K562 (cell line): ENCODE measurements around the gene KCNN3. TPM values are rescaled to one million over a fixed set of nuclear protein-coding genes. Genes with fewer than 3 reads are reported as not detected.

Experiments used
- ATAC-seq: fragments of 200-7000 bp; cut with Tn5 transposase; 3 replicates; pipeline ENCODE4 v1.9.1; 2020; ENCODE audit warnings: moderate library complexity
- BruUV-seq: library from RNA; stranded (reverse); fragments of 400-500 nt; replicated peaks from 2 replicates; lab custom pipeline; 2021; lab: Mats Ljungman, UMichigan
- CTCF ChIA-PET: fragments of 300-600 bp; formaldehyde crosslinking; extraction: SDS; loops from one replicate; lab custom pipeline; 2021; ENCODE audit warnings: low intra/inter-chr PET ratio; lab: Yijun Ruan, JAX
- POLR2A ChIA-PET: fragments of 300-600, 350-650 bp; sonication (Branson Sonifier 250); formaldehyde crosslinking; extraction: SDS; loops from one replicate; lab custom pipeline; 2021; ENCODE audit warnings: antibody characterized with exemption, inconsistent platforms; lab: Yijun Ruan, JAX
- DNase-seq, 4 experiments: peaks; one replicate each; pipeline versions ENCODE4 v3.0.0 to v3.0.0-alpha.2; 2011 to 2018; ENCODE audit warnings: low spot score in 3 of 4, mixed read lengths in 3 of 4; ENCODE audit errors: extremely low read depth in 1 of 4
- FAIRE-seq: peaks from 2 replicates; lab custom pipeline; 2011; peaks lifted over from hg19 to GRCh38; lab: Jason Lieb, UNC
- H2AFZ ChIP-seq: 2 replicates; pipeline ENCODE4 v1.6.0; 2011; ENCODE audit warnings: low read depth, low read length, control low read depth, inconsistent platforms
- H3K27ac ChIP-seq: fragments of 200-600 bp; 3 replicates; pipeline ENCODE4 v1.8.0; 2011; ENCODE audit warnings: low read depth, mild to moderate bottlenecking, control low read depth, inconsistent platforms, low read length, moderate library complexity, mixed read lengths; ENCODE audit errors: extremely low read depth
- H3K27me3 ChIP-seq, 2 experiments: fragments of 300-600 bp in 1 of 2; 2 replicates in 1 of 2; 3 replicates in 1 of 2; pipeline versions ENCODE4 v1.6.0 to v1.8.0; 2011; ENCODE audit warnings: inconsistent platforms in 2 of 2, low read length in 2 of 2, mild to moderate bottlenecking in 1 of 2, mixed read lengths in 1 of 2, moderate library complexity in 1 of 2; ENCODE audit not compliant: control insufficient read depth in 2 of 2, insufficient read depth in 2 of 2
- H3K36me3 ChIP-seq: fragments of 300-600 bp; 3 replicates; pipeline ENCODE4 v1.8.0; 2011; ENCODE audit warnings: mild to moderate bottlenecking, low read length, inconsistent platforms; ENCODE audit not compliant: control insufficient read depth, insufficient read depth
- H3K4me1 ChIP-seq, 2 experiments: fragments of 200-600 bp in 1 of 2; replicated peaks in 1 of 2; 2 replicates in 1 of 2; 3 replicates in 1 of 2; pipeline versions ENCODE4 v1.5.1 to v1.8.0; 2011; ENCODE audit warnings: inconsistent platforms in 2 of 2, low read length in 2 of 2, mild to moderate bottlenecking in 1 of 2, mixed read lengths in 1 of 2, moderate library complexity in 1 of 2; ENCODE audit not compliant: control insufficient read depth in 2 of 2, insufficient read depth in 2 of 2
- H3K4me2 ChIP-seq: 2 replicates; pipeline ENCODE4 v1.6.1; 2011; ENCODE audit warnings: low read length, control low read depth, inconsistent platforms, mixed read lengths; ENCODE audit not compliant: insufficient read depth
- H3K4me3 ChIP-seq: fragments of 200-600 bp; sonication (generic), shearing (Covaris generic); 2 replicates; pipeline ENCODE4 v1.5.1; 2016; ENCODE audit warnings: control low read depth, inconsistent platforms
- H3K79me2 ChIP-seq: fragments of 200-600 bp; 3 replicates; pipeline ENCODE4 v1.8.0; 2011; ENCODE audit warnings: low read length, inconsistent platforms; ENCODE audit not compliant: control insufficient read depth, insufficient read depth
- H3K9ac ChIP-seq, 2 experiments: 2 replicates each; pipeline versions ENCODE4 v1.6.0 to v1.6.1; 2011; ENCODE audit warnings: low read depth in 2 of 2, low read length in 2 of 2, control low read depth in 1 of 2, inconsistent platforms in 1 of 2, mild to moderate bottlenecking in 1 of 2, mixed read lengths in 1 of 2; ENCODE audit not compliant: insufficient read depth in 1 of 2
- H3K9me1 ChIP-seq: one replicate; pipeline ENCODE4 v1.6.0; 2011; ENCODE audit warnings: inconsistent platforms, mild to moderate bottlenecking, low read length, moderate library complexity; ENCODE audit not compliant: control insufficient read depth, insufficient read depth
- H3K9me3 ChIP-seq: replicated peaks from 2 replicates; pipeline ENCODE4 v1.5.1; 2011; ENCODE audit warnings: low read depth, low read length, inconsistent platforms; ENCODE audit not compliant: control insufficient read depth, insufficient read depth
- H4K20me1 ChIP-seq: replicated peaks from 2 replicates; pipeline ENCODE4 v1.6.1; 2011; ENCODE audit warnings: low read length, inconsistent platforms, mixed read lengths; ENCODE audit not compliant: control insufficient read depth, insufficient read depth
- DDX20 ChIP-seq: fragments of 450-650 bp; IDR thresholded peaks from 2 replicates; pipeline ENCODE4 v1.6.1; 2016; ENCODE audit warnings: missing genetic modification characterization, low read depth, mild to moderate bottlenecking, missing compliant biosample characterization, moderate library complexity
- DIDO1 ChIP-seq: fragments of 450-650 bp; IDR thresholded peaks from 2 replicates; pipeline ENCODE4 v1.6.1; 2016; ENCODE audit warnings: low read depth, missing biosample characterization, missing genetic modification characterization
- GTF3C2 ChIP-seq: IDR thresholded peaks from 3 replicates; pipeline ENCODE4 v1.6.1; 2011; ENCODE audit warnings: borderline replicate concordance, mild to moderate bottlenecking, moderate library complexity; ENCODE audit not compliant: insufficient read length; ENCODE audit errors: extremely low read depth
- KAT7 ChIP-seq: sonication (generic); formaldehyde crosslinking; IDR thresholded peaks from 2 replicates; pipeline ENCODE4 v1.8.0; 2022; ENCODE audit warnings: missing genetic modification reagents, mild to moderate bottlenecking, borderline replicate concordance
- NR4A1 ChIP-seq, 2 experiments: fragments of 250-450 bp in 1 of 2; fragments of 450-650 bp in 1 of 2; sonication (Bioruptor Pico) in 1 of 2; IDR thresholded peaks; 2 replicates each; pipeline versions ENCODE4 v1.4.0 to v1.6.1; 2016 to 2020; ENCODE audit warnings: mild to moderate bottlenecking in 2 of 2, missing compliant biosample characterization in 1 of 2, missing genetic modification characterization in 1 of 2, moderate library complexity in 1 of 2
- TCFL5 ChIP-seq: fragments of 250-450 bp; sonication (Bioruptor Pico); conservative IDR thresholded peaks from 2 replicates; pipeline ENCODE4 v1.6.1; 2021; ENCODE audit warnings: mild to moderate bottlenecking, moderate library complexity, matching md5 sums
- THRB ChIP-seq: fragments of 450-650 bp; formaldehyde crosslinking; conservative IDR thresholded peaks from 2 replicates; pipeline ENCODE4 v1.4.0; 2022; ENCODE audit warnings: mild to moderate bottlenecking, missing genetic modification characterization
- YBX1 ChIP-seq: fragments of 450-650 bp; IDR thresholded peaks from 2 replicates; pipeline ENCODE4 v1.7.1; 2016; ENCODE audit warnings: mild to moderate bottlenecking
- WGBS: fragments of 100-300 bp; shearing (Covaris generic); methylation state at CpG from one replicate; pipeline ENCODE4 v1.1.6; 2016; ENCODE audit warnings: low coverage, mixed read lengths; ENCODE audit not compliant: insufficient coverage; ENCODE audit errors: missing lambda C conversion rate; 5-methylcytosine and 5-hydroxymethylcytosine counted together
- in situ Hi-C: fragments of 300-500 bp; cut with MboI; formaldehyde crosslinking; loops from 4 replicates; pipeline ENCODE4 v1.15.0; 2018; ENCODE audit warnings: inconsistent platforms, mixed read lengths
- intact Hi-C: fragments of 100-400 bp; cut with micrococcal nuclease; formaldehyde crosslinking; loops from 2 replicates; pipeline ENCODE4 v1.14.2; 2022
- polyA plus RNA-seq, 8 experiments: library from polyadenylated mRNA; depleted of rRNA in 4 of 8; stranded (reverse) in 5 of 8; unstranded in 3 of 8; fragments of >200 nt; fragmentation: Nextera tagmentation in 2 of 8; fragmentation: Illumina TruSeq in 1 of 8; extraction: Ambion mirVana in 2 of 8; extraction: Trizol in 1 of 8; gene quantifications; 2 replicates each; pipeline versions ENCODE4 v1.2.1 to v1.2.3, GENCODE V29; 2011 to 2014; ENCODE audit warnings: inconsistent platforms in 1 of 8, missing spikeins in 1 of 8
- total RNA-seq, 7 experiments: library from RNA; depleted of rRNA in 6 of 7; stranded (reverse); fragments of >200 nt in 6 of 7; fragmentation: Illumina TruSeq in 2 of 7; extraction: Trizol in 2 of 7; gene quantifications; 2 replicates each; pipeline versions ENCODE4 v1.2.1 to v1.2.3, GENCODE V29; 2011 to 2021; ENCODE audit warnings: low replicate concordance in 1 of 7
- TF ChIP-seq, protein P1 (sequence below): fragments of 250-450 bp; sonication (Bioruptor Pico); IDR thresholded peaks from 2 replicates; pipeline ENCODE4 v1.5.0; 2021

The KCNN3 gene
- total and polyA plus RNA-seq, 9 of the 15 experiments (the other 6 are each of a cell fraction or from before 2014, with no cell fraction given) = 0.02 to 0.03 TPM; not detected in 7

DNA sequence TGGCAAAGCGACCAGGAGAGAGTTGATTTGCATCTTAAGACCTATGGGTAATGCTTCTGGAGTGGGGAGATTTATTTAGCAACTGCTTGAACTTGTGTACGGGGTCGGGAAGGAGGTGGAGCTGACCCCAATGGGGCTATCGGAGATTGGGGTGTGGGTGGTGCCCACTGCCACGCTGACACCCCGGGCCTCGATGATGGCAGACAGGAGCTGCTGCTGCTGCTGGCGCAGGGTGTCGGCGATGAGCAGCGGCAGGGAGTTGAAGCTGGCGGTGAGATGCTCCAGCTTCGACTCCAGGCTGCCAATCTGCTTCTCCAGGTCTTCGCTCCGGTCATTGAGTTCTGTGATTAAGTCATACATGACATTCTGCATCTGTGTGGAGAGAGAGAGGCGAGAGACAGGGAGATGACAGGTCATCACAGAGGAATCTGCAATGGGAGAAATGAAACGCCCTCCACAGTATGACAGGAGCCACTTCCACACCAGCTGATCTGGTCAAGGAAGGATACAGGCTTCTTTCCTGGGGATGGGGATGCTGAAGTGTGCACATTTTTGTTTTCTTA is 162.1 kb downstream of the KCNN3 start:
- POLR2A ChIA-PET = interaction anchor here (0.6 to 1.9 kb wide), 2 partner anchors 10 to 119 kb away, joined by 3 to 5 read pairs; no protein-coding TSS in a partner anchor
- Histone ChIP-seq H3K9me3 (no peaks in the 10 kb centered on the region), H3K4me3 (no peak overlapping the region), H3K4me1 (no peaks in the 10 kb centered on the region), H3K79me2 (no peaks in the 10 kb centered on the region), H2AFZ (no peak overlapping the region), H3K27me3 (peaks cover 39 to 45% of the 10 kb centered on the region in 2 experiments), H4K20me1 (no peaks in the 10 kb centered on the region), H3K9ac (no peak overlapping the region), H3K4me2 (no peak overlapping the region), H3K36me3 (no peaks in the 10 kb centered on the region), H3K9me1 (no peaks in the 10 kb centered on the region), H3K27ac (no peak overlapping the region)
- WGBS = 8% methylated on average over 17 of the region's 17 CpGs
- no TSS peak for BruUV-seq
- ATAC-seq = no peak
- TF ChIP-seq THRB (CRISPR knock-in tag) (no peak), GTF3C2 (no peak), KAT7 (CRISPR knock-in tag) (no peak), TCFL5 (CRISPR knock-in tag) (no peak), YBX1 (no peak), DIDO1 (tag) (no peak), DDX20 (tag) (no peak), NR4A1 (CRISPR knock-in tag; IDR thresholded peaks at IDR 0.05) (no peak), NR4A1 (tag; IDR thresholded peaks at IDR 0.05) (no peak)
- TF ChIP-seq, protein P1, sequence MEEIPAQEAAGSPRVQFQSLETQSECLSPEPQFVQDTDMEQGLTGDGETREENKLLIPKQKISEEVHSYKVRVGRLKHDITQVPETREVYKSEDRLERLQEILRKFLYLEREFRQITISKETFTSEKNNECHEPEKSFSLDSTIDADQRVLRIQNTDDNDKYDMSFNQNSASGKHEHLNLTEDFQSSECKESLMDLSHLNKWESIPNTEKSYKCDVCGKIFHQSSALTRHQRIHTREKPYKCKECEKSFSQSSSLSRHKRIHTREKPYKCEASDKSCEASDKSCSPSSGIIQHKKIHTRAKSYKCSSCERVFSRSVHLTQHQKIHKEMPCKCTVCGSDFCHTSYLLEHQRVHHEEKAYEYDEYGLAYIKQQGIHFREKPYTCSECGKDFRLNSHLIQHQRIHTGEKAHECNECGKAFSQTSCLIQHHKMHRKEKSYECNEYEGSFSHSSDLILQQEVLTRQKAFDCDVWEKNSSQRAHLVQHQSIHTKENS (CRISPR knock-in tag) = no peak
- in situ Hi-C loops = no loop called here
- no peak for DNase-seq
- no peak for FAIRE-seq
- CTCF ChIA-PET = no interaction called here
- intact Hi-C loops = no loop called here
